HEK293 (cell line): Measurements from ENCODE around the gene COX8A.
A peak's percentile ranks its signal among the peaks of the same experiment; 100 is the strongest.

Experiments
- CTCF ChIA-PET: fragments of 350-600 bp; formaldehyde crosslinking; extraction: SDS; loops from one replicate; lab custom pipeline; 2021; ENCODE audit warnings: antibody characterized with exemption; lab: Yijun Ruan, JAX
- POLR2A ChIA-PET: fragments of 300-600 bp; formaldehyde crosslinking; extraction: SDS; loops from one replicate; lab custom pipeline; 2020; ENCODE audit warnings: antibody characterized with exemption, inconsistent platforms; lab: Yijun Ruan, JAX
- H3K27ac ChIP-seq: fragments of 200-500 bp; sonication (Bioruptor generic); 2 replicates; pipeline ENCODE4 v1.5.1; 2014; ENCODE audit warnings: low read depth, low read length, control low read depth, inconsistent platforms; ENCODE audit errors: extremely low read depth
- H3K36me3 ChIP-seq, 2 experiments: fragments of 200-500 bp in 1 of 2; sonication (Bioruptor generic) in 1 of 2; 1 replicate in 1 of 2; 2 replicates in 1 of 2; pipeline ENCODE4 v1.5.1; 2014 to 2017; ENCODE audit warnings: inconsistent platforms in 2 of 2, low read length in 2 of 2; ENCODE audit not compliant: control insufficient read depth in 2 of 2, insufficient read depth in 1 of 2
- H3K4me1 ChIP-seq: fragments of 200-500 bp; sonication (Bioruptor generic); 2 replicates; pipeline ENCODE4 v1.5.1; 2014; ENCODE audit warnings: mild to moderate bottlenecking, low read length, inconsistent platforms; ENCODE audit not compliant: control insufficient read depth, insufficient read depth
- H3K4me3 ChIP-seq: 2 replicates; pipeline ENCODE4 v1.5.1; 2011; ENCODE audit warnings: low read depth, mild to moderate bottlenecking, control low read depth, low read length, moderate library complexity
- H3K9me3 ChIP-seq: fragments of 200-500 bp; sonication (Bioruptor generic); 2 replicates; pipeline ENCODE4 v1.5.1; 2014; ENCODE audit warnings: low read depth, low read length, inconsistent platforms; ENCODE audit not compliant: control insufficient read depth, insufficient read depth
- ATF2 ChIP-seq: fragments of 450-650 bp; formaldehyde crosslinking; IDR thresholded peaks from 2 replicates; pipeline ENCODE4 v1.5.1; 2016; ENCODE audit warnings: missing biosample characterization, missing genetic modification characterization, low read depth
- BCL11B ChIP-seq: fragments of 450-650 bp; formaldehyde crosslinking; IDR thresholded peaks from 2 replicates; pipeline ENCODE4 v1.5.1; 2016; ENCODE audit warnings: low read depth, missing biosample characterization, missing genetic modification characterization
- KLF7 ChIP-seq: fragments of 450-650 bp; formaldehyde crosslinking; IDR thresholded peaks from 2 replicates; pipeline ENCODE4 v1.5.1; 2016; ENCODE audit warnings: missing biosample characterization, missing genetic modification characterization, borderline replicate concordance
- OSR2 ChIP-seq: fragments of 450-650 bp; formaldehyde crosslinking; IDR thresholded peaks from 2 replicates; pipeline ENCODE4 v1.5.1; 2016; ENCODE audit warnings: missing biosample characterization, missing genetic modification characterization
- OVOL3 ChIP-seq: fragments of 450-650 bp; formaldehyde crosslinking; IDR thresholded peaks from 2 replicates; pipeline ENCODE4 v1.5.1; 2016; ENCODE audit warnings: missing biosample characterization, missing genetic modification characterization
- PRDM10 ChIP-seq: fragments of 450-650 bp; formaldehyde crosslinking; IDR thresholded peaks from 2 replicates; pipeline ENCODE4 v1.5.1; 2016; ENCODE audit warnings: missing biosample characterization, missing genetic modification characterization
- SP2 ChIP-seq: fragments of 450-650 bp; formaldehyde crosslinking; IDR thresholded peaks from 2 replicates; pipeline ENCODE4 v1.5.1; 2016; ENCODE audit warnings: missing biosample characterization, missing genetic modification characterization
- ZBTB1 ChIP-seq: fragments of 450-650 bp; formaldehyde crosslinking; IDR thresholded peaks from 2 replicates; pipeline ENCODE4 v1.5.1; 2016; ENCODE audit warnings: missing biosample characterization, missing genetic modification characterization
- ZEB2 ChIP-seq: fragments of 450-650 bp; formaldehyde crosslinking; IDR thresholded peaks from 2 replicates; pipeline ENCODE4 v1.5.1; 2016; ENCODE audit warnings: missing biosample characterization, missing genetic modification characterization
- ZNF114 ChIP-seq: fragments of 450-650 bp; formaldehyde crosslinking; IDR thresholded peaks from 2 replicates; pipeline ENCODE4 v1.5.0; 2017; ENCODE audit warnings: missing biosample characterization, missing genetic modification characterization
- ZNF132 ChIP-seq: fragments of 450-650 bp; formaldehyde crosslinking; IDR thresholded peaks from 2 replicates; pipeline ENCODE4 v1.5.1; 2017; ENCODE audit warnings: missing biosample characterization, missing genetic modification characterization, borderline replicate concordance
- ZNF157 ChIP-seq: fragments of 450-650 bp; formaldehyde crosslinking; IDR thresholded peaks from 2 replicates; pipeline ENCODE4 v1.5.1; 2016; ENCODE audit warnings: missing biosample characterization, missing genetic modification characterization
- ZNF292 ChIP-seq: fragments of 450-650 bp; formaldehyde crosslinking; IDR thresholded peaks from 2 replicates; pipeline ENCODE4 v1.5.1; 2016; ENCODE audit warnings: low read depth, missing biosample characterization, missing genetic modification characterization, borderline replicate concordance
- ZNF341 ChIP-seq: fragments of 450-650 bp; formaldehyde crosslinking; IDR thresholded peaks from 2 replicates; pipeline ENCODE4; 2016; ENCODE audit warnings: low read depth, missing biosample characterization, missing genetic modification characterization
- ZNF354C ChIP-seq: fragments of 450-650 bp; formaldehyde crosslinking; IDR thresholded peaks from 2 replicates; pipeline ENCODE4 v1.5.1; 2016; ENCODE audit warnings: missing biosample characterization, missing genetic modification characterization, low read depth, borderline replicate concordance
- ZNF394 ChIP-seq: fragments of 450-650 bp; formaldehyde crosslinking; IDR thresholded peaks from 2 replicates; pipeline ENCODE4 v1.5.1; 2016; ENCODE audit warnings: missing biosample characterization, missing genetic modification characterization, mild to moderate bottlenecking, moderate library complexity, borderline replicate concordance
- ZNF423 ChIP-seq: fragments of 450-650 bp; formaldehyde crosslinking; IDR thresholded peaks from 2 replicates; pipeline ENCODE4 v1.5.1; 2016; ENCODE audit warnings: missing biosample characterization, missing genetic modification characterization
- ZNF518A ChIP-seq: fragments of 450-650 bp; formaldehyde crosslinking; conservative IDR thresholded peaks from 2 replicates; pipeline ENCODE4 v1.5.1; 2016; ENCODE audit warnings: low read depth, missing biosample characterization, missing genetic modification characterization
- ZNF549 ChIP-seq: fragments of 450-650 bp; IDR thresholded peaks from 2 replicates; pipeline ENCODE4 v1.5.1; 2018; ENCODE audit warnings: missing biosample characterization, missing genetic modification characterization, mild to moderate bottlenecking, inconsistent platforms, moderate library complexity
- ZNF596 ChIP-seq: fragments of 450-650 bp; IDR thresholded peaks from 2 replicates; pipeline ENCODE4 v1.5.0; 2018; ENCODE audit warnings: missing biosample characterization, mild to moderate bottlenecking, missing genetic modification characterization, moderate library complexity
- ZNF664 ChIP-seq: fragments of 450-650 bp; formaldehyde crosslinking; IDR thresholded peaks from 2 replicates; pipeline ENCODE4 v1.5.1; 2016; ENCODE audit warnings: missing biosample characterization, missing genetic modification characterization
- ZNF677 ChIP-seq: fragments of 450-650 bp; IDR thresholded peaks from 2 replicates; pipeline ENCODE4 v1.5.0; 2018; ENCODE audit warnings: missing biosample characterization, mild to moderate bottlenecking, missing genetic modification characterization, moderate library complexity
- ZNF768 ChIP-seq: fragments of 450-650 bp; formaldehyde crosslinking; IDR thresholded peaks from 2 replicates; pipeline ENCODE4 v1.5.1; 2018; ENCODE audit warnings: missing biosample characterization, mild to moderate bottlenecking, missing genetic modification characterization
- ZNF837 ChIP-seq: fragments of 450-650 bp; formaldehyde crosslinking; IDR thresholded peaks from 2 replicates; pipeline ENCODE4 v1.5.1; 2016; ENCODE audit warnings: missing biosample characterization, missing genetic modification characterization
- ZNF843 ChIP-seq: fragments of 450-650 bp; formaldehyde crosslinking; IDR thresholded peaks from 2 replicates; pipeline ENCODE4 v1.5.1; 2016; ENCODE audit warnings: missing biosample characterization, missing genetic modification characterization

Gene COX8A

GRCh38 chr11:63996512-63996911 is 22.1 kb downstream of the COX8A start:
- Histone ChIP-seq H3K4me3 (no peak overlapping the region), H3K36me3 (peaks cover 4 to 73% of the 10 kb centered on the region in 2 experiments; a peak in 2 of 3 replicates), H3K4me1 (no peaks in the 10 kb centered on the region), H3K9me3 (no peaks in the 10 kb centered on the region)
- TF ChIP-seq ZNF768 (tag by site-specific recombination) (no peak), ZNF677 (tag by site-specific recombination) (no peak), PRDM10 (tag by site-specific recombination) (no peak), ZEB2 (no peak), KLF7 (tag by site-specific recombination) (no peak), ZNF423 (no peak), ATF2 (tag by site-specific recombination) (no peak), ZNF292 (no peak), ZNF157 (tag by site-specific recombination) (no peak), ZNF837 (tag by site-specific recombination) (no peak), ZNF341 (tag by site-specific recombination) (no peak), ZNF664 (no peak), OVOL3 (tag by site-specific recombination) (no peak), ZNF132 (tag by site-specific recombination) (no peak), ZBTB1 (tag by site-specific recombination) (no peak), BCL11B (tag by site-specific recombination) (no peak), OSR2 (tag by site-specific recombination) (no peak), ZNF354C (tag by site-specific recombination) (no peak), SP2 (no peak; the same call in 1 of the 2 replicates)
- TF ChIP-seq, all 188 proteins: peak for 0
- POLR2A ChIA-PET = no interaction called here
- no peak overlapping the region for H3K27ac ChIP-seq
- CTCF ChIA-PET = interaction anchor here (1.6 kb wide), 1 partner anchor 157 kb away, joined by 3 read pairs; no protein-coding TSS in a partner anchor

GRCh38 chr11:63997104-63997700 is 22.8 kb downstream of the COX8A start:
- POLR2A ChIA-PET = no interaction called here
- CTCF ChIA-PET = no interaction called here
- H3K27ac ChIP-seq = no peak overlapping the region
- TF ChIP-seq ZNF518A = no peak
- TF ChIP-seq ZNF394 = no peak
- TF ChIP-seq ZNF596 = no peak
- TF ChIP-seq ZEB2 = 0 out of 2 replicates have a peak, but pooled peaks have one; percentile 7
- TF ChIP-seq ZNF843 = no peak
- no peak for TF ChIP-seq ZNF114 (tag by site-specific recombination)
- no peak for TF ChIP-seq ZNF549 (tag by site-specific recombination)
- no peak overlapping the region for H3K4me3 ChIP-seq
- no peaks in the 10 kb centered on the region for H3K9me3 ChIP-seq
- no peaks in the 10 kb centered on the region for H3K4me1 ChIP-seq
- peaks cover 4 to 72% of the 10 kb centered on the region in 2 experiments; a peak in 2 of 3 replicates for H3K36me3 ChIP-seq
